Fibroblast of villous mesenchyme (primary cell): ENCODE measurements around the gene PTGER2. TPM values are rescaled to one million over a fixed set of nuclear protein-coding genes. Genes with fewer than 3 reads are reported as not detected.
A peak's percentile ranks its signal among the peaks of the same experiment; 100 is the strongest.

Experiments used
- DNase-seq: peaks from one replicate; pipeline ENCODE4 v3.0.0-alpha.2; 2010; ENCODE audit warnings: low read depth
- H3K4me3 ChIP-seq: 2 replicates; pipeline ENCODE4 v1.5.1; 2011; ENCODE audit warnings: low read depth, mild to moderate bottlenecking, low read length
- total RNA-seq: library from RNA; depleted of rRNA; stranded (reverse); fragments of >200 nt; gene quantifications from 2 replicates; pipeline ENCODE4 v1.2.3, GENCODE V29; 2012
- TF ChIP-seq, protein P1 (sequence below): IDR thresholded peaks from 2 replicates; pipeline ENCODE4 v1.5.1; 2012; ENCODE audit warnings: low read depth, mild to moderate bottlenecking, low read length; ENCODE audit not compliant: insufficient read depth

PTGER2 gene
- total RNA-seq, 1 donor, result 1.3 TPM

DNA sequence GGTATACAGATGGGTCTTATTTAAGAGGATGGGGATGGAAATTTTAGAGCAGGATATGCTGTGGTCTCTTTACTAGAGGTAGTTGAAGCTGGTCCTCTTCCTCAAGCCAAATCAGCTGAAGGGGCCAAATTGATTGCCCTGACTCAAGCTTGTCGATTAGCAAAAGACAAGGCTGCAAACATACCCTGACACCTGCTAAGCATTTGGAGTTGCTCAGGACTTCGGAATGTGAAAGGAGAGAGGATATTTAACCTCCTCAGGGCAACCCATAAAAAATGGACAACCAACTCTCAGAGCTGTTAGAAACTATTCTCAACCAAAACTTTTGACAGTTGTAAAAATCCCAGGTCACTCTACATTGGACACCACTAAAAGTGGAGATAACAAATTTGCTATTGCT, 31.0 kb upstream of the PTGER2 start:
- DNase-seq, result no peak
- H3K4me3 ChIP-seq, result no peak overlapping the region
- TF ChIP-seq, protein P1, sequence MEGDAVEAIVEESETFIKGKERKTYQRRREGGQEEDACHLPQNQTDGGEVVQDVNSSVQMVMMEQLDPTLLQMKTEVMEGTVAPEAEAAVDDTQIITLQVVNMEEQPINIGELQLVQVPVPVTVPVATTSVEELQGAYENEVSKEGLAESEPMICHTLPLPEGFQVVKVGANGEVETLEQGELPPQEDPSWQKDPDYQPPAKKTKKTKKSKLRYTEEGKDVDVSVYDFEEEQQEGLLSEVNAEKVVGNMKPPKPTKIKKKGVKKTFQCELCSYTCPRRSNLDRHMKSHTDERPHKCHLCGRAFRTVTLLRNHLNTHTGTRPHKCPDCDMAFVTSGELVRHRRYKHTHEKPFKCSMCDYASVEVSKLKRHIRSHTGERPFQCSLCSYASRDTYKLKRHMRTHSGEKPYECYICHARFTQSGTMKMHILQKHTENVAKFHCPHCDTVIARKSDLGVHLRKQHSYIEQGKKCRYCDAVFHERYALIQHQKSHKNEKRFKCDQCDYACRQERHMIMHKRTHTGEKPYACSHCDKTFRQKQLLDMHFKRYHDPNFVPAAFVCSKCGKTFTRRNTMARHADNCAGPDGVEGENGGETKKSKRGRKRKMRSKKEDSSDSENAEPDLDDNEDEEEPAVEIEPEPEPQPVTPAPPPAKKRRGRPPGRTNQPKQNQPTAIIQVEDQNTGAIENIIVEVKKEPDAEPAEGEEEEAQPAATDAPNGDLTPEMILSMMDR, result no peak

GRCh38 chr14:52286661-52287649, 27.2 kb upstream of the PTGER2 start:
- H3K4me3 ChIP-seq, result no peak overlapping the region
- peak; percentile 11 for DNase-seq
- TF ChIP-seq, protein P1, result no peak

- TF ChIP-seq, protein P1, result no peak
- no peak overlapping the region for H3K4me3 ChIP-seq
- DNase-seq, result no peak
These were observed 17.7 kb upstream of the PTGER2 start for GRCh38 chr14:52296378-52296777.

- TF ChIP-seq, protein P1, result no peak
- no peak overlapping the region for H3K4me3 ChIP-seq
- DNase-seq, result no peak
These were observed 15.3 kb upstream of the PTGER2 start for GRCh38 chr14:52298795-52299194.

- peak; percentile 83 for DNase-seq
- H3K4me3 ChIP-seq, result no peak overlapping the region
- TF ChIP-seq, protein P1, result peak; percentile 64
These were observed 14.3 kb upstream of the PTGER2 start for GRCh38 chr14:52299692-52300278.

GRCh38 chr14:52303236-52303635, 10.9 kb upstream of the PTGER2 start:
- no peak overlapping the region for H3K4me3 ChIP-seq
- DNase-seq, result no peak
- TF ChIP-seq, protein P1, result no peak
